Suprapubic skin (tissue), 4 donors: ENCODE data around the gene GPR132.

ENCODE experiments used
- EP300 ChIP-seq: sonication (generic); formaldehyde crosslinking; IDR thresholded peaks from one replicate; pipeline ENCODE4 v1.6.1; 2017; ENCODE audit warnings: antibody characterized with exemption
- POLR2A ChIP-seq, 2 donors: fragments of 450-650 bp; IDR thresholded peaks; one replicate each; pipeline ENCODE4 v1.6.1; 2017; ENCODE audit warnings: antibody characterized with exemption in 2 of 2, mild to moderate bottlenecking in 2 of 2, moderate library complexity in 2 of 2
- POLR2AphosphoS5 ChIP-seq, 3 donors: sonication (generic); formaldehyde crosslinking; IDR thresholded peaks; one replicate each; pipeline ENCODE4 v1.6.1; 2017; ENCODE audit warnings: antibody characterized with exemption in 3 of 3
- TF ChIP-seq, protein P1 (sequence below), 2 donors: fragments of 200-600 bp in 1 of 2; fragments of 450-650 bp in 1 of 2; sonication (generic) in 1 of 2; IDR thresholded peaks; one replicate each; pipeline ENCODE4 v1.5.1; 2016 to 2019; ENCODE audit warnings: antibody characterized with exemption in 2 of 2, mild to moderate bottlenecking in 1 of 2, moderate library complexity in 1 of 2

DNA sequence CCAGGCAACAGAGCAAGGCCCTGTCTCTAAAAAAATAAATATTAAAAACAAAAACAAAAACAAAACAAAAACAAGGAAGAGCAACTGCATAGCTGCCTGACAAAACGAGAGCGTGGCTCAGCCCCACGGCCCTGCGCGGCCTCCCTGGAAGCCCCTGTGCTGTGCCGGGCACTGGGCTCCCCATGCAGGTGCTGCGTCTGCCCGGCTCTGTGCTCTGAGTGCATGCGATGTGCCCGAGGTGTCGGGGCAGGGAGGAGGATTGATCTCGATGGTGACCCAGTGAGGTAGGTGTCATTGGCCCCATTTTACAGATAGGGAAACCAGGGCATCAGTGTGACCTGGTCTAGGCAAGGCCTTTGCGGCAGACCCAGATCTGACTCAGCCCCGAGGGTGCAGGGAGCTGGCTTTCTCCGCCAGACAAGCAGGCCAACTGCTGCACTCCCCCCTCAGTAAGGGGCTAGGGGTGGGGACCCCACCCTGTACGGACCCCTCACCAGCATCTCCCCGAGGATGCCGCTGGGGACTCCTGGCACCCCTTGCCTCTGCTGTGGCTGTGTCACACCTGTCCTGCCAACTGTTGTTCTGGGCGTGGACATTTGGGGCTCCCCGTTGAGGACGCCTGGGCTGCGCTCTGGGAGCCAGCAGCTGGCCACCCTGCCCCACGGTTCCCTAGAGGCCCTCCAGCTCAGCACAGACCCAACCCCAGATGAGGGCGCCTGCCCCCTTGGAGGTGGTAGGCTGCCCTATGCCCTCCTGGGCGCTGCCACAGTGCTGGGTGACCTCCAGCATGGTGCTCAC is 15.3 kb downstream of the GPR132 start:
- TF ChIP-seq, protein P1, sequence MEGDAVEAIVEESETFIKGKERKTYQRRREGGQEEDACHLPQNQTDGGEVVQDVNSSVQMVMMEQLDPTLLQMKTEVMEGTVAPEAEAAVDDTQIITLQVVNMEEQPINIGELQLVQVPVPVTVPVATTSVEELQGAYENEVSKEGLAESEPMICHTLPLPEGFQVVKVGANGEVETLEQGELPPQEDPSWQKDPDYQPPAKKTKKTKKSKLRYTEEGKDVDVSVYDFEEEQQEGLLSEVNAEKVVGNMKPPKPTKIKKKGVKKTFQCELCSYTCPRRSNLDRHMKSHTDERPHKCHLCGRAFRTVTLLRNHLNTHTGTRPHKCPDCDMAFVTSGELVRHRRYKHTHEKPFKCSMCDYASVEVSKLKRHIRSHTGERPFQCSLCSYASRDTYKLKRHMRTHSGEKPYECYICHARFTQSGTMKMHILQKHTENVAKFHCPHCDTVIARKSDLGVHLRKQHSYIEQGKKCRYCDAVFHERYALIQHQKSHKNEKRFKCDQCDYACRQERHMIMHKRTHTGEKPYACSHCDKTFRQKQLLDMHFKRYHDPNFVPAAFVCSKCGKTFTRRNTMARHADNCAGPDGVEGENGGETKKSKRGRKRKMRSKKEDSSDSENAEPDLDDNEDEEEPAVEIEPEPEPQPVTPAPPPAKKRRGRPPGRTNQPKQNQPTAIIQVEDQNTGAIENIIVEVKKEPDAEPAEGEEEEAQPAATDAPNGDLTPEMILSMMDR (IDR thresholded peaks at IDR 0.05): no peak
- no peak for TF ChIP-seq POLR2A (IDR thresholded peaks at IDR 0.05)
- no peak for TF ChIP-seq POLR2AphosphoS5 (IDR thresholded peaks at IDR 0.05)
- TF ChIP-seq EP300: no peak
